ENCODE data around the gene EHBP1.
"Not testable (repeated sequence)": the region's sequence is repeated elsewhere in the genome, so short reads cannot be mapped to it uniquely, and the experiment has no call there.

Gene EHBP1

DNA sequence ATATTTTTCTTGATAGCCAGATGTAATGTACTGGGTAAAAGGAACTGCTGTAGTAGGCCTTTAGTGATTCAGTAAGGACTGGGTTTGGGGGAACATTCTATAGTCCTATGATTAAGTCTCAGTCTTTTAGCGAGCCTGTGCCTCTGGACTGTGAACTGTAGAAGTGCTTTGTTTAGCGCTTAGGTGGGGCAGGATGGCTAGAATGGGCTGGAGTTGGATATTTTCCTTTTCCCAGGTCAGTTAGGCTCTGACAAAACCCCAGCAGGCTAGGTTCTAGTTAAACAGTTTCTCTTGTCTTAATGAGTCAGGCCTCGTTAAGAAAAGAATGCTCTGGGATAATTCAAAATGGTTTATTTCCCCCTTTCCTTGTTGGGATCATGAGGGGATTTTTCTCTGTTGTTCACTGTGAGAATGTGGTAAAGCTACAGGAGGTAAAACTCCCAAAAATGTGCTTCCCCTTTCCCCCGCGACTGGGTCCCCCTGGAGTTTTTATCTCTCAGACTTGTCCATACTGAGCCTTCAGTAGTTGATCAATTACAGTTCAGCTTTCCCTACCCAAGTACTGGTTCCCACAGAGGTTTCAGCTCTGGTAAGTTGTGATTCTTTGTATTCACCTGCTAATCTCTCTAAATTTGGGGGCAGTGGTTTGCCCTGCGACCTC is 31.5 kb downstream of the EHBP1 start:
- no peak for FAIRE-seq

DNA sequence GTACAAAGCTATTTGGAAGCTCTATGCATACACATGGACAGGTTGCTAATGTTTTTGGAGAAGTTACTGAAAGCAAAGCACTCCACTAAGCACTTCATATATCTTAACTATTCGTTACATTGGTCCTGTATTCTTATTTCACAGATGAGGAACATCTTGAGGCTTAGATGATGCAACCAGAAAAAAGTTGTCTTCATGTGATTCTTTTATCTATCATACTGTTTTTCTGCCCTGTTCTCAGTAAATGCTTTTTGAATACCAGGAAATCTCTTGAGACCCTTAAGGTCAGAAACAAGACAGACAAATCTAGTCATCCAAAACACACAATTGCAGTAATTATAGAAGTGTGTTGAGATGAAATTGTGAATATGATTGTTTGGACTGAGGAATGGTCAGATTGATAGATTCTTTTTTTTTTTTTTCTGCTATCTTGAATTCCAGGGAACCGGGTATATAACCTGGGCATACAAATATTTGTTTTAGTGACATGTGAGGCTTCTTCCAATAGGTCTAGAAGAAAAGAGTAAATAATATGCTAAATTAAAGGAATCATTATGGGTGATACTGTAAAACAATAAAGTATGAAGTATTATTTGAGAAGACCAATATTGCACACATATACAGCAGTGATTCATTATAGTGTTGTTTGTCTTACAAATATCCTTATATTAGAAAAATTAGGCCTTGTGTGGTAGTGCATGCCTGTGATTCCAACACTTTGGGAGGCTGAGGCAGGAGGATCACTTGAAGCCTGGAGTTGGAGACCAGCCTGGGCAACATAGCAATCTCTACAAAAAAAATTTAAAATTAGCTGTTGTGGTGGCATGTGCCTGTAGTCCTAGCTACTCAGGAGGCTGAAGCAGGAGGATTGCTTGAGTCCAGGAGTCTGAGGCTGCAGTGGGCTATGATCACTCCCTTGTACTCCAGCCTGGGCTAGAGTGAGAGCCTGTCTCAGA is 33.7 kb downstream of the EHBP1 start:
- peak; percentile 55 for FAIRE-seq

DNA sequence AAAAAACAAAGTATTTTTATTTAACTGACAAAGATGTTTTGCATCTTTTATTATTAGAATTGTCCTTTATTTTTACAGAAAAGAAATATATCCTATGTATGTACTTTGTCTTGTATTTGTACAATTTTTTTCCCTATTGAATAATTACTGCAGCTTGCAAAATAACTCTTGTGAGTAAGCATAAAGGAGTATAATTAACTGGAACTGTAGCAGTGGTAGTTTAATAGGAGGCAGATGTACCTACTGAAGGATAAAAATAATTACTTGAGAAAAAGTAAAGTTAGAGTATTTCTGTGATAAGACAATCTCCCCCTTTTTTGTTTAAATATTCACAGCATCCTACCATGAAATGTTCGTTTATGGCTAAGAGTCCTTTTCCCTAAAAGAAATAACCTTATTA is 34.7 kb downstream of the EHBP1 start:
- FAIRE-seq, result peak; percentile 85

DNA sequence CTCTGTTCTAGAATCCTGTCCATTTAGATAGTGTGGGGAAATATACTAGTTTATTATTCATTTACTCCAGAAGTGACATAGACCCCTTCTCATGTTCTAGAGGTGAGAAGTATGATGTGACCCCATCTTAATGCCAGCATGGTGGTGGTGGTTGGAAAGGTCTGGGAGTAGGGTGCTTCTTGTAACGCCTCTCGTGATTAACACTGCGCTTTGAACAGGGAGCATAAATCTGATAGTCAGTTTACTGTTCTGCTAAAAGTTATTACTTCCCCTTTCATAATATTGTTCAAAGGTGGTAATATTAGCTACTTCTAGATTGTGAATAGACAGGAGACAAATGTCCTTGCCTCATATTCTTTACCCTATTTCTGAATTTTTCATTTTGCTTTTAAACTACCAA is 35.6 kb downstream of the EHBP1 start:
- FAIRE-seq, result no peak

DNA sequence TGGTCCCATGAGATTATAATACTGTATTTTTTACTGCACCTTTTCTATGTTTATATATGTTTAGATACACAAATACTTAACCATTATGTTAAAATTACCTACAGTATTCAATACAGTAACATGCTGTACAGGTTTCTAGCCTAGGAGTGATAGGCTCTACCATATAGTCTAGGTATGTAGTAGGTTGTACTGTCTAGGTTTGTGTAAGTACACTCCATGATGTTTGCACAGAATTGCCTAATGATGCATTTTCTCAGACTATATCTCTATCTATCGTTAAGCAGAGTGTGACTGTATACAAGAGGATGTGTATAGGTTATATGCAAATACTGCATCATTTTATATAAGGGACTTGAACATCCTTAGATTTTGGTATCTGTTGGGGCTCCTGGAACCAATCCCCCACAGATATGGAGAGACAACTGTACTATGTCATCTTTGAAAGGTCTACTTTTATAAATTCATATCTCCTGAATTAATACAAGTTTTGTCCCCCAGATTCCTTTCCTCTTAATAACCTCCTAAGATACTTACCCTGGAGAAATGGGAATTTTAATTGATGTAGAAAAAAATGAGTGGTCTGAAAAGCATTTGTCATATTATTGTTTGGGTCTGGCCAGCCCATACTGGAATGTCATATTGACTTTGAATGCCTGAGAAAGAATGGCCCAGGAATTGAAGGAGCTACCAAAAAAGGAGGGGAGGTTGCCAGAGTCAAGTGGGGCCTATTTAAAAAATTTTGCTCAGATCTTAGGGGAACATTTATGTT is 36.6 kb downstream of the EHBP1 start:
- FAIRE-seq, result no peak

DNA sequence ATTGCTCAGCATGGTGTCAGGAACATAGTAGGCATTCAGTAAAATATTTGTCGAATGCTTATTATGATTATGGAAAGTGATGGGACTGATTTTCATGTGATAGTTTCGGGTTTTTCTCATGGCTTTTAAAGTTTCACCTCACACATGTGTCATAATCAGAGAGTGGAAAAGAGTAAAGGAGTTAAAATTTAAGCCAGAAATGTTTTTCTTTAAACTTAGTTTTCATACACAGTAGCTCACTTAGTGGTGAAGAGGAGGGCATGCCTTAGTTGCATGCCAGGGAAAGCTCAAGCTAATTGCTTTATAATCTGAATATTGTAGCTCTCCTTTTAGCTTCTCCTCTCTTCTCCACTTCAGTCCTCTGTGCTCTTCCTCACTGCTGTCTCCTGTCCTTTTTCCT is 38.0 kb downstream of the EHBP1 start:
- no peak for FAIRE-seq

DNA sequence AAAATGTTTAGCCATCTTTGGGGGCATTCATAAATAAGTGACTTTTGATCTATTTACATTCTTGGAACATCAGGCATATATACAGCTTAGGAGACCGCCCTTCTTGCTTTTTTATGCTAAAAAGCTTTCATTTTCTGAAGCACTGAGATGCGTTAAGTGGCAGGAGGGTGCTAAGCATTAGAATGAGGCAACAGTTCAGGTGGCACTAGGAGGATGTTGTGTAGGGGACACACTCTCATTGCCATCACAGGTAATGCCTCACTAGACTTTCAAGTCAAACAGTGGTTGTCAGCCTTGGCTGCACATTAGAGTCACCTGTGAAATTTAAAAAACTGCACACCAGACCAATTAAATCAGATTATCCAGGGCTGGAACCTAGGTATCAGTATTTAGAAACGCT is 39.1 kb downstream of the EHBP1 start:
- no peak for FAIRE-seq

DNA sequence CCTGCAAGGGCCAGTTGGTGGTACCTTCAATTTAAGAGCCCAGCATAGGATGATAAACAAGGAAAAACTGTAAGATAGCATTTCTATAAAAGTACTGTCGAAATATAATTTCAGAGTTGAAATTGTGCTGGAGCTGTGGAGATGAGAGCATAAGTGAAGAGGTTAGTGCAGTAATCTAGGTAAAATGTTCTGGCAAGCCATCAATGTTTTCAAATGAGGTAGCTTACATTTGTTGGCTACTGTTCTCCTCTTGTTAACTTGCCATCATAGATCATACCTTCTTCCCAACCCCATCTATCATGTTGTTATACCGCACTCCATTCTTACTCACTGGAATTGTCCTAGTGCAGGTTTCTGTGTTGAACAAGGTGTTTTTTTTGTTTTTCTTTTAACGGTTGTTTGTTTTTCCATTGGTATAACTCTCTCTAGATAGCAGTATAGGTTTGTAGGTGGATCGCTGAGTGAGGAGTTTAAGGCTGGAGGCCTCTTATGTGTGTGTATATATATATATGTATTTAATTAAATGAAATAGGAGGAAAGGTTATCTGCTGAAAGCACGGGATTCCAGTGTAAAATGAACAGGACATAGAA is 40.5 kb downstream of the EHBP1 start:
- FAIRE-seq, result no peak

DNA sequence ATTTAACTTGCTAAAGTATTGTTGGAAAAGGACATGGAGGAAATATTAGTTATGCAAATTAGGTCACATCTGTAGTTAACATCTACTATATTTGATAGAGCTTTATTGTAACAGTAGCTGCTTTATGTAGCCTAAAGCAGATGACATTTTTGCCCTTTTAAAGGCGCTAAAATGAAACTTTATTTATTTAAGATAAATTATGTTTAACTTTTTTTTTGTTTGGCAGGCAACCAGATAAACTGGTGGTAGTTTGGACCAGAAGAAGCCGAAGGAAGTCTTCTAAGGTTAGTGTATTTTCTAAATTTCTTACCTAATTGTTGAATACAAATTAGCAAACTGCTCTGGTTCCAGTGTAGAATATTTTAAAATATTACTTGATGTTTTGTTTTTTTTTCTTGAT is 41.7 kb downstream of the EHBP1 start:
- peak; percentile 13 for FAIRE-seq

DNA sequence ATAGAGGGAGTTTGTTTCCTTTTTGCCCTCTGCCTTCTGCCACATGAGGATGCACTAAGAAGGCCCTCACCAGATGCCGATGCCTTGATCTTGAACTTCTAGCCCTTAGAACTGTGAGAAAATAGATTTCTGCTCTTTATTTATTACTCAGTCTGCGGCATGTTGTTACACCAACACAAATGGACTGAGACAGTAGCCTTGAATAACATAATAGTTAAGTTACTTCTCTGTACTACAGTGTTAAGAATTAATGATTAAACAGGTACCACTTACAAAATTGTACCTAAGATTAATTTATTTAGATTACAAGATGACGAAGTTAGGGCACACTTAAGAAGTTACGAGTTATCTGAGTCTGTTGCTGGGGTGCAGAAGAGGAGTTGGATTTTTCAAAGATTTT is 42.4 kb downstream of the EHBP1 start:
- FAIRE-seq, result no peak

DNA sequence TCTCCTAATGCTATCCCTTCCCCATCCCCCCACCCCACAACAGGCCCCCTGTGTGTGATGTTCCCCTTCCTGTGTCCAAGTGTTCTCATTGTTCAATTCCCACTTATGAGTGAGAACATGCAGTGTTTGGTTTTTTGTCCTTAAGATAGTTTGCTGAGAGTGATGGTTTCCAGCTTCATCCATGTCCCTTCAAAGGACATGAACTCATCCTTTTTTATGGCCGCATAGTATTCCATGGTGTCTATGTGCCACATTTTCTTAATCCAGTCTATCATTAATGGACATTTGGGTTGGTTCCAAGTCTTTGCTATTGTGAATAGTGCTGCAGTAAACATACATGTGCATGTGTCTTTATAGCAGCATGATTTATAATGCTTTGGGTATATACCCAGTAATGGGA is 43.6 kb downstream of the EHBP1 start:
- not testable (repeated sequence) for FAIRE-seq

DNA sequence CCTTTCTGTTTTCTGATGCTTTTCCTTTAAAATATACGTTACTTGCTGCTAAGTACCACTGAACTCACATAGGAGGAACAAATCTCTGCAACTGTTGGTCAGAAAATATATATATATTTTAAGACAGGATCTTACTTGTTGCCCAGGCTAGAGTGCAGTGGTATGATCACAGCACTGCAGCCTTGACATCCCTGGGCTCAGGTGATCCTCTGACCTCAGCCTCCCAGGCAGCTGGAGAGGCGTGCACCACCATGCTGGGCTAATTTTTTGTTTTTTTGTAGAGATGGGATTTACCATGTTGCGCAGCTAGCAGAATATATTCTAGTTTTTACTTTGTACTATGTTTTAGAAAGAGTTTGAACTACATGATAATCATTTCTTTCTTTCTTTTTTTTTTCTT is 51.5 kb downstream of the EHBP1 start:
- no peak for FAIRE-seq

DNA sequence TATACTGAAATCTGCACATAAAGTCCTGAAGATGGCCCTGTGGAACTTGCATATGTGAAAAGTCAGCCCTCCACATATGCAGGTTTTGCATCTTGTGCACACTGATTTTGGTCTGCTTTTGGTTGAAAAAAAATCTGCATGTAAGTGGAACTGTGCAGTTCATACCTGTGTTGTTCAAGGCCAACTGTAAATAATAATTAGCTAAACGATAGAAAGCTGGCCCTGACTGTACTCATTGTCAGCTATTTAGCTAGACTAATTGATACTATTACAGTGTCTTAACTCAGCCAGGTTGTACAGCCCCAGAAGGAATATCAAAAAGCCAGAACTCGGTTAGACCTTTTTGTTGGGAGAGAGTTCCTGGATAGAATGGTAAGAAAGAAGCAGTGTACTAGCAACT is 54.5 kb downstream of the EHBP1 start:
- FAIRE-seq, result no peak

DNA sequence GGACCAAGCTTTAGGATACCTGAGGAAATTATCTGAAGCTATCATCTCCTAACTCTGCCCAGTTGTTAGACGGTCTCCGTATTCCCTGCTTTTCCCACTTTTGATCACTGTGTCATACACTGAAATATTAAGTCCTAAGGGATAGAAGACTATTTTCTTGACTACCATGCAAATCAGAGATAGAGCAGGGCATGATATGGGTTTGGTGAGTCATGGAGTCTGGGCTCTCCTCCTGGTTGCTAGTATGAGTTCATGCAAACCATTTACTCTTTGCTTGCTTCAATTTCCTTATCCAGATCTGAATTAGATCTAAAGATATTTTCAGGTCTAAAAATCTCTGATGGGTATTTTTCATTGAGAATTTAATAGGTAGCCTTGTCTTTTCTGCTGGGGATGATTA is 55.0 kb downstream of the EHBP1 start:
- peak; percentile 9 for FAIRE-seq

DNA sequence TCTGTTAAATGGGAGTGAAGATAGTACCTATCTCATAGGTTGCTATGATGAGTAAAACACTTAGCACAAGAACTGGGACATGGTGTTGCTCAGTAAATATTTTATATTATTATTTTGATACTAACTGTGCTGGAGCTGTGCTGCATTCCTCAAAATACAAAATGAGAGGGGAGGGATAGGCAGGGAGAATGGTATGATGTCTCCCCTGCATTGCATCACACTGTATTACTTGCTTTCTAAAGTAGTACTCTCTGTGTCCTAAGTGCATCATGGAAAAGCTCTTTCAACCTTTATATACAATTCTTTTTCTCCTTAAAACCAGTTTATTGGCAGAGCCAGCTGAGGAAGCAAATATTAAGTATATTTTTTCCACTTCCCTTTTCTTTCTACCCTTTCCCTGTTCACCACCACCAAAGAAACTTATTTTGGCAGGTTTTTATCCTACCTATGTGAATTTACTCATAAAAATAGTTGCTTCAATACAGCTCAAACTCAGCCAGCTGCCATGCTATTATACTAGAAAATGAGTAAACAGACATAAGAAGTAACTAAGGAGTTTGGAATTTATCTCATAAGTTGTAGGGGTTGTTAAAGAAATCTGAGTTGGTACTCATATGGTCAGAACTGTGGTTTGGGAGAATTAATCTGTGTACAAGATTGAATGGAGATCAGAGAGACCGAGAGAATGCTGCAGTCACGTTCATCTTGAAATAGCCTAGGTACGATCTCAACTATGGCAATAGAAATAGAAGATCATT is 60.3 kb downstream of the EHBP1 start:
- FAIRE-seq, result no peak

DNA sequence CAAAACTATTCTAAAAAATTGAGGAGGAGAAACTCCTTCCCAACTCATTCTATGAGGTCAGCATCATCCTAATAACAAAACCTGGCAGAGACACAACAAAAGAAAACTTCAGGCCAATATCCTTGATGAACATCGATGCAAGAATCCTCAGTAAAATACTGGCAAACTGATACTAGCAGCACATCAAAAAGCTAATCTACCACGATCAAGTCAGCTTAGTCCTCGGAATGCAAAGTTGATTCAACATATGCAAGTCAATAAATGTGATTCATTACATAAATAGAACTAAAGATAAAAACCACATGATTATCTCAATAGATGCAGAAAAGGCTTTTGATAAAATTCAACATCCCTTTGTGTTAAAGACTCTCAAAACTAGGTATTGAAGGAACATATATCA is 63.1 kb downstream of the EHBP1 start:
- FAIRE-seq, result no peak

DNA sequence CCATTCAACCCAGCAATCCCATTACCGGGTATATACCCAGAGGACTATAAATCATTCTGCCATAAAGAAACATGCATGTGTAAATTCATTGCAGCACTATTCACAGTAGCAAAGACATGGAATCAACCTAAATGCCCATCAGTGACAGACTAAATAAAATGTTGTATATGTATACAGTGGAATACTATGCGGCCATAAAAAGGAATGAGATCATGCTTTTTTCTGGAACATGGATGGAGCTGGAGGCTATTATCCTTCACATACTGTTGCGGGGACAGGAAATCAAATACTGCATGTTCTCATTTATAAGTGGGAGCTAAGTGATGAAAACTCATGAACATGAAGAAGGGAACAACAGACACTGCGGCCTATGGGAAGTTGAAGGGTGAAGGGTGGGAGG is 65.1 kb downstream of the EHBP1 start:
- no peak for FAIRE-seq

DNA sequence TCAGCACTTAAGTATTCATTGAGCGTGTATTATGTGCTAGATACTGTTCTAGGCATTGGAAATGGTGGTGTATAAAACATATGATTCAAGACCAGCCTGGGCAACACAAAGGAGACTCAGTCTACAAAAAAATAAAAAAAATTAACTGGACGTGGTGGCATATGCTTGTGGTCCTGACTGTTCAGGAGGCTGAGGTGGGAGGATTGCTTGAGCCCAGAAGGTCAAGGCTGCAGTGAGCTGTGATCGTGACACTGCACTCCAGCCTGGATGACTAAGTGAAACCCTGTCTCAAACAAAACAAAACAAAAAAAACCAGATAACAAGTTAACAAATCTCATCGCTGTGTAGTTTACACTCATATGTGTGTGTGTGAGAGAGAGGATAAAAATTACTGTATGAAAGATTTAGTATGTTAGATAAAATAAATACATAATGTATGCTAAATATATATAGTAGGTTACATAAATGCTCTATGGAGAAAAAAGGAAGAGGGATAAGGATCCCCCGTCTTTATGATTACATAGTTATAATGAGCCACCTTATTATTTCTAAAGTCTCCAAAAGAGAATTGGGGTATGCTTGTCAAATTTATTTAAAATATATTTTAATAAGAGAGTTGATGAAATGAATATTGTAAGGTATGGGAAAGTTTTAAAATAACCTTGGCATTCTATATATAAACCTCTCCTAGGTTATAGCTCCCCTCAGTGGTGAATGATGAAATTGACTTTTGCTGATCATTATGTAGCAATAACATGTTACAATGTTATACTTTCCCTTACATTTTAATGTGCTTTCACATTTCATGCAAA is 69.2 kb downstream of the EHBP1 start:
- peak; percentile 98 for FAIRE-seq

DNA sequence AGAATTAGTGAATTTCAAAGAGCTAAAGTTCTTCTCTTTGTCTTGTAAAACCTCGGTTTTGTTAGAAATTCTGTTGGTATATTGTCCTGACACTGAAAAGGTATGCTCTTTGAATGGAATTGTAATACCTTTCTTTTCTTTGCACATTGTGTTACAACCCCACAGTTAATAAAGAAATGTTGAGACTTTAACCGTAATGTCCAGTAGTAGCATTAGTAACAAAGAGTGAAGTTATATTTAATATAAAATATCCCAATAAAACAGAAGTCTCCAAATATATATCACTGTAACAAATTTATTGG is 69.8 kb downstream of the EHBP1 start:
- no peak for FAIRE-seq

DNA sequence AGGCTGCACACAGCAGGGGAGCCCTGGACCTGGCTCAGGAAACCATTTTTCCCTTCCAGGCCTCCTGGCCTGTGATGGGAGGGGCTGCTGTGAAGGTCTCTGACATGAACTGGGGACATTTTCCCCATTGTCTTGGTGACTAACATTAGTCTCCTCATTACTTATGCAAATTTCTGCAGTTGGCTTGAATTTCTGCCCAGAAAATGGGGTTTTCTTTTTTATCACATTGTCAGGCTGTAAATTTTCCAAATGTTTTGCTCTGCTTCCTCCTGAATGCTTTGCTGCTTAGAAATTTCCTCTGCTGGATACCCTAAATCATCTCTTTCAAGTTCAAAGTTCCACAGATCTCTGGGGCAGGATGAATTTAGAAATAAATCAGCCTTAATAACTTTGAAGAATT is 78.2 kb downstream of the EHBP1 start:
- FAIRE-seq, result no peak

DNA sequence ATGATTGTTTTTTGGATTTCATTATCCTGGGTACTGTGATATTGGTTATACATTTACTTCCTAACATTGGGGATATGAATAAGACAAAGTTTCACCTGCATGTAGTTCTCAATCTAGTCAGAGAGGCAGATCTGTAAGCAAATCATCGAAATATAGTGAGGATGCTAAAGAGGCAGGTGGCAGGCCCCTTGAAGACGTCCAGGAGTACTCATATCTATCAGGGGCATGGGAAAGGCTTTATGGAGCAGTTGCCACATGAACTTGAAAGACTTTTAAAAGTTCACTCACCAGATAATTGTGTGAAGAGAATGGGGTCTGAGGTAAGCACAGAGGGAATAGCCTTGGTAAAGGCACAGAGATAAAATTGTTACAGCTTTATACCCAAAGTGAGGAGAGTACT is 78.8 kb downstream of the EHBP1 start:
- FAIRE-seq, result no peak

DNA sequence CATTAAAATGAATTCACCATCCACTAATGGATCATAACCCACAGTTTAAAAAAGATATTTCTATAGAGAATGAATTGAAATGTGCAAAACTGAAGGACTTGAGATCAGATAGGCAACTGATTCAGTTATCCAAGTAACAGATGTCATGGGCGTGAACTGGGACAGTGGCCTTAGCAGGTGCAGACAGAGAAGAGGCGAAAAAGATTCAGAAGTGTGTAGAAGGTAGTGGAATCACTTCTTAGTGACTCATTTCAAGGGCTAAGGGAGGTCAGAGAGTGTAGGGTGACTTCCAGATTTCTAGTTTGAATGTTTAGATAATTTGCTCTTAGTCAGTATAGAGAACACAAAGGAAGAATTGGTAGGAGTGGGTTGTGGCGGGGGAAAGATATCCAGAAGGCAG is 79.7 kb downstream of the EHBP1 start:
- FAIRE-seq, result no peak

Data from islet of Langerhans (tissue), 1 donor.